ENCODE data around the gene MAPKAPK2.

DNA sequence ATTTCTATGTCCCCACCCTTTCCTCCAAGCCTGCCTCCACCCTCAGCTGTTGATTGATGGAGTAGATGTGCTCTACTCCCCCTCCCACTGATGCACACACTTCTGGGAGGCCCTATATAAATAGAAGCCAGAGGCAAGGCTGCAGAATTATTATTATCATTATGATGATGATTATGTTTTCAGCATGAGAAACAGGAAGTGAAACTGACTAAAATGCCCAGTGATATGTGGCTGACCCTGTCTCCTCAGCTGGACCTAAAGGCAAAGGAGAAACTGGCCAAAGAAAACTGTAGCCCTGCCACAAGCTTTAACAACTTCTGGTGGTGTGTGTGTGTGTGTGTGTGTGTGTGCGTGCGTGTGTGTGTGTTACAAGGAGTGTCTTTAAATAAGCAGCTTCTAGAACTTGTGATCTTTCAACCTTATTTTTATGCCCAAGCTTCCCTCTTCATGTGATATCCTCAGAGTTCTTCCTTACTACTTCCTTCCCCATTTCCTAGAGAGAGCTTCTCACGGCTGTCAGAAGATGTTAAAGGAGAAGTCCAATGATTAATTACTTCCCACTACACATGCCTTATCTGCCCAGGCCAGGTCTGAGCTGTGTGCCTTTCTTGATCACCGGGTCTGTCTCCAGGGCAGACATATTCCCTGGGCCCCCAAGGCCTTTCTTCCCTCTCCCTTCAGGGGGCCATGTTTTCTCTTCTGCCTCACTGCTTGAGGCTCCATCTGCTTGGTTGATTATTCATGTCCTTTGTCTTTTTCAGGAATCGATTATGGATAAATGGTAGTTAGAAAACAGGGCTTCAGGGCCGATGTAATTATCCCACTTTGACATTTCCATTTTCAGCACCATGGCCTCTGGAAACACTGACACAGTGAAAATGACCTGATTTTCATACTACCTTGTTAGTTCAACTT, 11.6 kb upstream of the MAPKAPK2 start:
- TF ChIP-seq CTCF (conservative IDR thresholded peaks at IDR 0.05; ENCODE audit: low read length): no peak
- TF ChIP-seq EZH2phosphoT487 (IDR thresholded peaks at IDR 0.05; ENCODE audit: borderline replicate concordance, low read depth, low read length): no peak

Measured in OCI-LY7 (cell line).